K562 (cell line): ENCODE results near the gene SOX15. TPM values are rescaled to one million over a fixed set of nuclear protein-coding genes. Genes with fewer than 3 reads are reported as not detected.

Experiments
- ATAC-seq: fragments of 200-7000 bp; cut with Tn5 transposase; 3 replicates; pipeline ENCODE4 v1.9.1; 2020; ENCODE audit warnings: moderate library complexity
- BruUV-seq: library from RNA; stranded (reverse); fragments of 400-500 nt; replicated peaks from 2 replicates; lab custom pipeline; 2021; lab: Mats Ljungman, UMichigan
- CTCF ChIA-PET: fragments of 300-600 bp; formaldehyde crosslinking; extraction: SDS; loops from one replicate; lab custom pipeline; 2021; ENCODE audit warnings: low intra/inter-chr PET ratio; lab: Yijun Ruan, JAX
- POLR2A ChIA-PET: fragments of 300-600, 350-650 bp; sonication (Branson Sonifier 250); formaldehyde crosslinking; extraction: SDS; loops from one replicate; lab custom pipeline; 2021; ENCODE audit warnings: antibody characterized with exemption, inconsistent platforms; lab: Yijun Ruan, JAX
- DNase-seq, 4 experiments: peaks; one replicate each; pipeline versions ENCODE4 v3.0.0 to v3.0.0-alpha.2; 2011 to 2018; ENCODE audit warnings: low spot score in 3 of 4, mixed read lengths in 3 of 4; ENCODE audit errors: extremely low read depth in 1 of 4
- FAIRE-seq: peaks from 2 replicates; lab custom pipeline; 2011; peaks lifted over from hg19 to GRCh38; lab: Jason Lieb, UNC
- H2AFZ ChIP-seq: 2 replicates; pipeline ENCODE4 v1.6.0; 2011; ENCODE audit warnings: low read depth, low read length, control low read depth, inconsistent platforms
- H3K27ac ChIP-seq: fragments of 200-600 bp; 3 replicates; pipeline ENCODE4 v1.8.0; 2011; ENCODE audit warnings: low read depth, mild to moderate bottlenecking, control low read depth, inconsistent platforms, low read length, moderate library complexity, mixed read lengths; ENCODE audit errors: extremely low read depth
- H3K27me3 ChIP-seq, 2 experiments: fragments of 300-600 bp in 1 of 2; 2 replicates in 1 of 2; 3 replicates in 1 of 2; pipeline versions ENCODE4 v1.6.0 to v1.8.0; 2011; ENCODE audit warnings: inconsistent platforms in 2 of 2, low read length in 2 of 2, mild to moderate bottlenecking in 1 of 2, mixed read lengths in 1 of 2, moderate library complexity in 1 of 2; ENCODE audit not compliant: control insufficient read depth in 2 of 2, insufficient read depth in 2 of 2
- H3K36me3 ChIP-seq: fragments of 300-600 bp; 3 replicates; pipeline ENCODE4 v1.8.0; 2011; ENCODE audit warnings: mild to moderate bottlenecking, low read length, inconsistent platforms; ENCODE audit not compliant: control insufficient read depth, insufficient read depth
- H3K4me1 ChIP-seq, 2 experiments: fragments of 200-600 bp in 1 of 2; replicated peaks in 1 of 2; 2 replicates in 1 of 2; 3 replicates in 1 of 2; pipeline versions ENCODE4 v1.5.1 to v1.8.0; 2011; ENCODE audit warnings: inconsistent platforms in 2 of 2, low read length in 2 of 2, mild to moderate bottlenecking in 1 of 2, mixed read lengths in 1 of 2, moderate library complexity in 1 of 2; ENCODE audit not compliant: control insufficient read depth in 2 of 2, insufficient read depth in 2 of 2
- H3K4me2 ChIP-seq: 2 replicates; pipeline ENCODE4 v1.6.1; 2011; ENCODE audit warnings: low read length, control low read depth, inconsistent platforms, mixed read lengths; ENCODE audit not compliant: insufficient read depth
- H3K4me3 ChIP-seq: fragments of 200-600 bp; sonication (generic), shearing (Covaris generic); 2 replicates; pipeline ENCODE4 v1.5.1; 2016; ENCODE audit warnings: control low read depth, inconsistent platforms
- H3K79me2 ChIP-seq: fragments of 200-600 bp; 3 replicates; pipeline ENCODE4 v1.8.0; 2011; ENCODE audit warnings: low read length, inconsistent platforms; ENCODE audit not compliant: control insufficient read depth, insufficient read depth
- H3K9ac ChIP-seq, 2 experiments: 2 replicates each; pipeline versions ENCODE4 v1.6.0 to v1.6.1; 2011; ENCODE audit warnings: low read depth in 2 of 2, low read length in 2 of 2, control low read depth in 1 of 2, inconsistent platforms in 1 of 2, mild to moderate bottlenecking in 1 of 2, mixed read lengths in 1 of 2; ENCODE audit not compliant: insufficient read depth in 1 of 2
- H3K9me1 ChIP-seq: one replicate; pipeline ENCODE4 v1.6.0; 2011; ENCODE audit warnings: inconsistent platforms, mild to moderate bottlenecking, low read length, moderate library complexity; ENCODE audit not compliant: control insufficient read depth, insufficient read depth
- H3K9me3 ChIP-seq: replicated peaks from 2 replicates; pipeline ENCODE4 v1.5.1; 2011; ENCODE audit warnings: low read depth, low read length, inconsistent platforms; ENCODE audit not compliant: control insufficient read depth, insufficient read depth
- H4K20me1 ChIP-seq: replicated peaks from 2 replicates; pipeline ENCODE4 v1.6.1; 2011; ENCODE audit warnings: low read length, inconsistent platforms, mixed read lengths; ENCODE audit not compliant: control insufficient read depth, insufficient read depth
- ASH1L ChIP-seq: fragments of 450-650 bp; IDR thresholded peaks from 2 replicates; pipeline ENCODE4 v1.6.1; 2018; ENCODE audit warnings: borderline replicate concordance, mild to moderate bottlenecking, low read depth; ENCODE audit not compliant: partially characterized antibody
- DDX20 ChIP-seq: fragments of 450-650 bp; IDR thresholded peaks from 2 replicates; pipeline ENCODE4 v1.6.1; 2016; ENCODE audit warnings: missing genetic modification characterization, low read depth, mild to moderate bottlenecking, missing compliant biosample characterization, moderate library complexity
- FOXM1 ChIP-seq, 2 experiments: fragments of 450-650 bp in 1 of 2; sonication (generic) in 1 of 2; formaldehyde crosslinking in 1 of 2; IDR thresholded peaks; 2 replicates each; pipeline versions ENCODE4 v1.6.1 to v1.9.0; 2017 to 2022; ENCODE audit warnings: low read depth in 2 of 2, mild to moderate bottlenecking in 2 of 2, missing genetic modification reagents in 1 of 2, moderate library complexity in 1 of 2
- HNRNPLL ChIP-seq: fragments of 200-400 bp; formaldehyde crosslinking; IDR thresholded peaks from 2 replicates; pipeline ENCODE4 v1.6.1; 2017; ENCODE audit warnings: low read length, low read depth, mild to moderate bottlenecking; ENCODE audit not compliant: poor library complexity, severe bottlenecking
- KAT7 ChIP-seq: sonication (generic); formaldehyde crosslinking; IDR thresholded peaks from 2 replicates; pipeline ENCODE4 v1.8.0; 2022; ENCODE audit warnings: missing genetic modification reagents, mild to moderate bottlenecking, borderline replicate concordance
- NFE2 ChIP-seq: IDR thresholded peaks from 2 replicates; pipeline ENCODE4 v1.6.1; 2014; ENCODE audit warnings: antibody characterized with exemption, low read depth
- NONO ChIP-seq, 2 experiments: fragments of 200-400 bp in 1 of 2; fragments of 450-650 bp in 1 of 2; formaldehyde crosslinking in 1 of 2; IDR thresholded peaks; 2 replicates each; pipeline ENCODE4 v1.6.1; 2017; ENCODE audit warnings: low read depth in 2 of 2, mild to moderate bottlenecking in 2 of 2, moderate library complexity in 2 of 2, low read length in 1 of 2
- ZNF586 ChIP-seq: fragments of 450-650 bp; formaldehyde crosslinking; conservative IDR thresholded peaks from 2 replicates; pipeline ENCODE4 v1.4.0; 2020; ENCODE audit warnings: mild to moderate bottlenecking, moderate library complexity
- ZZZ3 ChIP-seq: fragments of 450-650 bp; IDR thresholded peaks from 2 replicates; pipeline ENCODE4 v1.6.1; 2016; ENCODE audit warnings: antibody characterized with exemption, mild to moderate bottlenecking, moderate library complexity
- WGBS: fragments of 100-300 bp; shearing (Covaris generic); methylation state at CpG from one replicate; pipeline ENCODE4 v1.1.6; 2016; ENCODE audit warnings: low coverage, mixed read lengths; ENCODE audit not compliant: insufficient coverage; ENCODE audit errors: missing lambda C conversion rate; 5-methylcytosine and 5-hydroxymethylcytosine counted together
- in situ Hi-C: fragments of 300-500 bp; cut with MboI; formaldehyde crosslinking; loops from 4 replicates; pipeline ENCODE4 v1.15.0; 2018; ENCODE audit warnings: inconsistent platforms, mixed read lengths
- intact Hi-C: fragments of 100-400 bp; cut with micrococcal nuclease; formaldehyde crosslinking; loops from 2 replicates; pipeline ENCODE4 v1.14.2; 2022
- polyA plus RNA-seq, 8 experiments: library from polyadenylated mRNA; depleted of rRNA in 4 of 8; stranded (reverse) in 5 of 8; unstranded in 3 of 8; fragments of >200 nt; fragmentation: Nextera tagmentation in 2 of 8; fragmentation: Illumina TruSeq in 1 of 8; extraction: Ambion mirVana in 2 of 8; extraction: Trizol in 1 of 8; gene quantifications; 2 replicates each; pipeline versions ENCODE4 v1.2.1 to v1.2.3, GENCODE V29; 2011 to 2014; ENCODE audit warnings: inconsistent platforms in 1 of 8, missing spikeins in 1 of 8
- total RNA-seq, 7 experiments: library from RNA; depleted of rRNA in 6 of 7; stranded (reverse); fragments of >200 nt in 6 of 7; fragmentation: Illumina TruSeq in 2 of 7; extraction: Trizol in 2 of 7; gene quantifications; 2 replicates each; pipeline versions ENCODE4 v1.2.1 to v1.2.3, GENCODE V29; 2011 to 2021; ENCODE audit warnings: low replicate concordance in 1 of 7
- TF ChIP-seq, protein P1 (sequence below): sonication (generic); formaldehyde crosslinking; IDR thresholded peaks from 2 replicates; pipeline ENCODE4 v1.8.0; 2022; ENCODE audit warnings: mild to moderate bottlenecking, low read depth, missing genetic modification reagents
- TF ChIP-seq, protein P2 (sequence below): fragments of 450-650 bp; formaldehyde crosslinking; conservative IDR thresholded peaks from 2 replicates; pipeline ENCODE4 v1.4.0; 2022; ENCODE audit warnings: mild to moderate bottlenecking, missing genetic modification characterization
- TF ChIP-seq, protein P3 (sequence below): fragments of 250-450 bp; sonication (Bioruptor Pico); IDR thresholded peaks from 2 replicates; pipeline ENCODE4 v1.4.0; 2020; ENCODE audit warnings: mild to moderate bottlenecking, moderate library complexity

The SOX15 gene
- total and polyA plus RNA-seq, 9 of the 15 experiments (the other 6 are each of a cell fraction or from before 2014, with no cell fraction given) = 0.07 to 0.33 (median 0.19) TPM; not detected in 5

DNA sequence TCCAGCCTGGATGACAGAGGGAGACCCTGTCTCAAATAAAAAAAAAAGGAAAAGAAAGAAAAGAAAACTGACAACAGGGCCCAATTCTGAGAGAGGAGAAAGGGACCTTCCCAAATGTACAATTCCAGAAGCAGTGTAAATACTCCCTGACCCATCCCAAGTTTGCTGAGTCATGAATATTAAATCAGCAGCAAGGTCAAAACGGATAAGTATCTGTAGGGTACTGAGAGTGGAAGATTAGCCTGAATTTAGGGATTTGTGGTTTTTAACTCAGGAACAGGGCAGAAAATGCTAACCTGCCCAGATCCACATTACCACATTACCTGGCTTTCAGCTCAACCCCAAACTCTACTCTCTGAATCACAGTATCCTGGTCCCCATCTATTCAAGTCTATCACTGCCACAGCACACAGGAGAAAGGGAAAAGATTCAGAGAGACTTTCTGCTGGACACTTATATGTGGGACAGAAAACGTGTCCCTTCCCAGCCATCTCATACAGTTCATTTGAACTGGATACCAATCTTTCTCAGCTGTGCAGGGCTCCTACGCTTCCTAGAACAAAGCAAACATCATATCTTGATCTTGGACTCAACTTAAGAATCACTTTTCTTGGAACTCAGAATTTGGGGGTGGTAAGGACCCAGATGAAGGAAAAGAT is 21.9 kb upstream of the SOX15 start:
- in situ Hi-C loops = no loop called here
- H3K27ac ChIP-seq = no peak overlapping the region
- no TSS peak for BruUV-seq
- ATAC-seq (no peak), DNase-seq (peak in 1 of 4 experiments; percentile 12), FAIRE-seq (no peak)
- peaks cover 6% of the 10 kb centered on the region for H3K9me1 ChIP-seq
- H4K20me1 ChIP-seq = no peaks in the 10 kb centered on the region; the same call in 1 of the 2 replicates
- H3K4me1 ChIP-seq = peaks cover 16 to 27% of the 10 kb centered on the region in 2 experiments; a peak in 4 of 5 replicates
- no peaks in the 10 kb centered on the region for H3K27me3 ChIP-seq
- WGBS = 0% methylated on average over 2 of the region's 3 CpGs
- ChIA-PET POLR2A (interaction anchor here (0.7 to 4.0 kb wide), 4 partner anchors 10 to 75 kb away, joined by 3 to 28 read pairs (median 4); partner anchors contain the start of genes MPDU1 and TP53), CTCF (no interaction called here)
- intact Hi-C loops = no loop called here
- no peak overlapping the region for H2AFZ ChIP-seq
- peaks cover 51% of the 10 kb centered on the region for H3K79me2 ChIP-seq
- H3K9ac ChIP-seq = no peak overlapping the region
- H3K4me2 ChIP-seq = peak overlapping the region; percentile 6
- H3K36me3 ChIP-seq = peaks cover 20% of the 10 kb centered on the region; the same call in 2 of the 3 replicates
- no peaks in the 10 kb centered on the region for H3K9me3 ChIP-seq
- no peak overlapping the region for H3K4me3 ChIP-seq
- TF ChIP-seq FOXM1 (IDR thresholded peaks at IDR 0.05; ENCODE audit: low read depth) = no peak
- no peak for TF ChIP-seq FOXM1 (CRISPR knock-in tag; IDR thresholded peaks at IDR 0.05; ENCODE audit: low read depth)
- no peak for TF ChIP-seq ZZZ3
- TF ChIP-seq, protein P1, sequence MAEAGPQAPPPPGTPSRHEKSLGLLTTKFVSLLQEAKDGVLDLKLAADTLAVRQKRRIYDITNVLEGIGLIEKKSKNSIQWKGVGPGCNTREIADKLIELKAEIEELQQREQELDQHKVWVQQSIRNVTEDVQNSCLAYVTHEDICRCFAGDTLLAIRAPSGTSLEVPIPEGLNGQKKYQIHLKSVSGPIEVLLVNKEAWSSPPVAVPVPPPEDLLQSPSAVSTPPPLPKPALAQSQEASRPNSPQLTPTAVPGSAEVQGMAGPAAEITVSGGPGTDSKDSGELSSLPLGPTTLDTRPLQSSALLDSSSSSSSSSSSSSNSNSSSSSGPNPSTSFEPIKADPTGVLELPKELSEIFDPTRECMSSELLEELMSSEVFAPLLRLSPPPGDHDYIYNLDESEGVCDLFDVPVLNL = no peak
- no peak for TF ChIP-seq KAT7 (CRISPR knock-in tag)
- peak; percentile 89 for TF ChIP-seq NFE2
- TF ChIP-seq, protein P2, sequence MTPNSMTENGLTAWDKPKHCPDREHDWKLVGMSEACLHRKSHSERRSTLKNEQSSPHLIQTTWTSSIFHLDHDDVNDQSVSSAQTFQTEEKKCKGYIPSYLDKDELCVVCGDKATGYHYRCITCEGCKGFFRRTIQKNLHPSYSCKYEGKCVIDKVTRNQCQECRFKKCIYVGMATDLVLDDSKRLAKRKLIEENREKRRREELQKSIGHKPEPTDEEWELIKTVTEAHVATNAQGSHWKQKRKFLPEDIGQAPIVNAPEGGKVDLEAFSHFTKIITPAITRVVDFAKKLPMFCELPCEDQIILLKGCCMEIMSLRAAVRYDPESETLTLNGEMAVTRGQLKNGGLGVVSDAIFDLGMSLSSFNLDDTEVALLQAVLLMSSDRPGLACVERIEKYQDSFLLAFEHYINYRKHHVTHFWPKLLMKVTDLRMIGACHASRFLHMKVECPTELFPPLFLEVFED (CRISPR knock-in tag) = no peak
- TF ChIP-seq, protein P3, sequence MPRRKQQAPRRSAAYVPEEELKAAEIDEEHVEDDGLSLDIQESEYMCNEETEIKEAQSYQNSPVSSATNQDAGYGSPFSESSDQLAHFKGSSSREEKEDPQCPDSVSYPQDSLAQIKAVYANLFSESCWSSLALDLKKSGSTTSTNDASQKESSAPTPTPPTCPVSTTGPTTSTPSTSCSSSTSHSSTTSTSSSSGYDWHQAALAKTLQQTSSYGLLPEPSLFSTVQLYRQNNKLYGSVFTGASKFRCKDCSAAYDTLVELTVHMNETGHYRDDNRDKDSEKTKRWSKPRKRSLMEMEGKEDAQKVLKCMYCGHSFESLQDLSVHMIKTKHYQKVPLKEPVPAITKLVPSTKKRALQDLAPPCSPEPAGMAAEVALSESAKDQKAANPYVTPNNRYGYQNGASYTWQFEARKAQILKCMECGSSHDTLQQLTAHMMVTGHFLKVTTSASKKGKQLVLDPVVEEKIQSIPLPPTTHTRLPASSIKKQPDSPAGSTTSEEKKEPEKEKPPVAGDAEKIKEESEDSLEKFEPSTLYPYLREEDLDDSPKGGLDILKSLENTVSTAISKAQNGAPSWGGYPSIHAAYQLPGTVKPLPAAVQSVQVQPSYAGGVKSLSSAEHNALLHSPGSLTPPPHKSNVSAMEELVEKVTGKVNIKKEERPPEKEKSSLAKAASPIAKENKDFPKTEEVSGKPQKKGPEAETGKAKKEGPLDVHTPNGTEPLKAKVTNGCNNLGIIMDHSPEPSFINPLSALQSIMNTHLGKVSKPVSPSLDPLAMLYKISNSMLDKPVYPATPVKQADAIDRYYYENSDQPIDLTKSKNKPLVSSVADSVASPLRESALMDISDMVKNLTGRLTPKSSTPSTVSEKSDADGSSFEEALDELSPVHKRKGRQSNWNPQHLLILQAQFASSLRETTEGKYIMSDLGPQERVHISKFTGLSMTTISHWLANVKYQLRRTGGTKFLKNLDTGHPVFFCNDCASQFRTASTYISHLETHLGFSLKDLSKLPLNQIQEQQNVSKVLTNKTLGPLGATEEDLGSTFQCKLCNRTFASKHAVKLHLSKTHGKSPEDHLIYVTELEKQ (CRISPR knock-in tag) = no peak
- TF ChIP-seq HNRNPLL = no peak
- no peak for TF ChIP-seq DDX20 (tag)
- TF ChIP-seq NONO (IDR thresholded peaks at IDR 0.05; ENCODE audit: low read depth in 2 of 2, low read length in 1 of 2) = no peak
- TF ChIP-seq ASH1L = no peak
- TF ChIP-seq ZNF586 (CRISPR knock-in tag) = no peak
